Body of pancreas (tissue), 4 donors: Measurements from ENCODE around the gene MYL5. TPM values are rescaled to one million over a fixed set of nuclear protein-coding genes. Genes with fewer than 3 reads are reported as not detected.

Experiments
- ATAC-seq: fragments of 150-250 bp; one replicate; pipeline ENCODE4 v1.9.1; 2016
- DNase-seq, 4 donors: peaks; one replicate each; pipeline ENCODE4 v3.0.0-alpha.2; 2019
- H3K27ac ChIP-seq, 4 donors: fragments of 200-600 bp; sonication (generic); 1 replicate in 3 of 4; 2 replicates in 1 of 4; pipeline versions ENCODE4 v1.5.1 to v1.6.1; 2016 to 2019; ENCODE audit warnings: mild to moderate bottlenecking in 1 of 4, mixed read lengths in 1 of 4, moderate library complexity in 1 of 4
- H3K27me3 ChIP-seq, 2 donors: fragments of 200-600 bp; sonication (generic); one replicate each; pipeline ENCODE4 v1.6.0; 2016; ENCODE audit warnings: mild to moderate bottlenecking in 1 of 2
- H3K36me3 ChIP-seq, 2 donors: fragments of 200-600 bp; sonication (generic); replicated peaks in 1 of 2; 2 replicates each; pipeline ENCODE4 v1.5.1; 2016; ENCODE audit warnings: low read depth in 2 of 2; ENCODE audit not compliant: insufficient read depth in 1 of 2
- H3K4me1 ChIP-seq: fragments of 200-600 bp; sonication (generic); one replicate; pipeline ENCODE4 v1.6.0; 2016
- H3K4me3 ChIP-seq, 2 donors: fragments of 200-600 bp; sonication (generic); 1 replicate in 1 of 2; 2 replicates in 1 of 2; pipeline ENCODE4 v1.5.1; 2016 to 2019
- H3K9me3 ChIP-seq, 3 donors: fragments of 200-600 bp; sonication (generic); 1 replicate in 2 of 3; 2 replicates in 1 of 3; pipeline ENCODE4 v1.5.1; 2016
- POLR2A ChIP-seq, 3 donors: fragments of 450-650 bp; IDR thresholded peaks; one replicate each; pipeline ENCODE4 v1.6.1; 2016; ENCODE audit warnings: antibody characterized with exemption in 3 of 3, mild to moderate bottlenecking in 2 of 3
- WGBS, 2 donors: methylation state at CpG; one replicate each; pipeline ENCODE4 v1.1.5; 2017; 5-methylcytosine and 5-hydroxymethylcytosine counted together
- intact Hi-C: fragments of 100-400 bp; cut with DNase I; formaldehyde crosslinking; loops from one replicate; pipeline ENCODE4 v1.15.1; 2023
- total RNA-seq, 2 donors: library from RNA; depleted of rRNA; stranded (reverse); fragments of >200 nt; gene quantifications; one replicate each; pipeline ENCODE4 v1.1.0, GENCODE V29; 2016
- TF ChIP-seq, protein P1 (sequence below), 7 experiments: fragments of 450-650 bp in 4 of 7; fragments of 200-600 bp in 3 of 7; sonication (generic) in 3 of 7; IDR thresholded peaks; one replicate each; pipeline ENCODE4 v1.5.1; 2016 to 2019; ENCODE audit warnings: antibody characterized with exemption in 7 of 7

MYL5 gene
- total RNA-seq, 2 donors from 2014 or later: 3.0 to 6.0 TPM

DNA sequence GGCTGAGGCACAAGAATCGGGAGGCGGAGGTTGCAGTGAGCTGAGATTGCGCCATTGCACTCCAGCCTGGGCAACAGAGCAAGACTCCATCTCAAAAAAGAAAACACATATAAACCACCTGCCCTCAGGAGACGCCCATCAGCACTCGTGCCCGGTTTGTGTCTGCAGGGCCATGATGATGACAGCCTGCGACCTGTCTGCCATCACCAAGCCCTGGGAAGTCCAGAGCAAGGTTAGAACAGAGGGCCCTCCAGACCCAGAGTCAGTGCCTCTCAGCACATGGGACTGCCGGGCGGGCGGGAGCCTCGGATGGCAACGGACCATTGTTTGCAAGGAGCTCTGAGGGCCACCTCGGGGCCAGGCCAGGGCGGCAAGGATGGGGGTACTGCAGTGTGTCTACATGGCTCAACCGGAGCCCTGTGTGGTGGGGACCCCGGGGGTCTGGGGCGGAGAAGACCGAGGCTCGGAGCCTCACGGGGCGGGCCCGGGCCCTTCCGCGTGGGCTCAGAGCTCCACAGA lies 9.6 kb upstream of the MYL5 start:
- WGBS, 2 donors: 94 to 100% methylated on average over 2 to 22 of the region's 24 CpGs
- ATAC-seq (no peak), DNase-seq (no peak)
- H3K27me3 ChIP-seq: no peaks in the 10 kb centered on the region
- H3K4me1 ChIP-seq: peaks cover 13% of the 10 kb centered on the region
- H3K27ac ChIP-seq: no peak overlapping the region
- no peaks in the 10 kb centered on the region for H3K36me3 ChIP-seq
- no peaks in the 10 kb centered on the region for H3K9me3 ChIP-seq
- intact Hi-C loops: no loop called here
- TF ChIP-seq, protein P1, sequence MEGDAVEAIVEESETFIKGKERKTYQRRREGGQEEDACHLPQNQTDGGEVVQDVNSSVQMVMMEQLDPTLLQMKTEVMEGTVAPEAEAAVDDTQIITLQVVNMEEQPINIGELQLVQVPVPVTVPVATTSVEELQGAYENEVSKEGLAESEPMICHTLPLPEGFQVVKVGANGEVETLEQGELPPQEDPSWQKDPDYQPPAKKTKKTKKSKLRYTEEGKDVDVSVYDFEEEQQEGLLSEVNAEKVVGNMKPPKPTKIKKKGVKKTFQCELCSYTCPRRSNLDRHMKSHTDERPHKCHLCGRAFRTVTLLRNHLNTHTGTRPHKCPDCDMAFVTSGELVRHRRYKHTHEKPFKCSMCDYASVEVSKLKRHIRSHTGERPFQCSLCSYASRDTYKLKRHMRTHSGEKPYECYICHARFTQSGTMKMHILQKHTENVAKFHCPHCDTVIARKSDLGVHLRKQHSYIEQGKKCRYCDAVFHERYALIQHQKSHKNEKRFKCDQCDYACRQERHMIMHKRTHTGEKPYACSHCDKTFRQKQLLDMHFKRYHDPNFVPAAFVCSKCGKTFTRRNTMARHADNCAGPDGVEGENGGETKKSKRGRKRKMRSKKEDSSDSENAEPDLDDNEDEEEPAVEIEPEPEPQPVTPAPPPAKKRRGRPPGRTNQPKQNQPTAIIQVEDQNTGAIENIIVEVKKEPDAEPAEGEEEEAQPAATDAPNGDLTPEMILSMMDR (IDR thresholded peaks at IDR 0.05): no peak
- TF ChIP-seq POLR2A (IDR thresholded peaks at IDR 0.05): no peak
- H3K4me3 ChIP-seq: no peak overlapping the region

DNA sequence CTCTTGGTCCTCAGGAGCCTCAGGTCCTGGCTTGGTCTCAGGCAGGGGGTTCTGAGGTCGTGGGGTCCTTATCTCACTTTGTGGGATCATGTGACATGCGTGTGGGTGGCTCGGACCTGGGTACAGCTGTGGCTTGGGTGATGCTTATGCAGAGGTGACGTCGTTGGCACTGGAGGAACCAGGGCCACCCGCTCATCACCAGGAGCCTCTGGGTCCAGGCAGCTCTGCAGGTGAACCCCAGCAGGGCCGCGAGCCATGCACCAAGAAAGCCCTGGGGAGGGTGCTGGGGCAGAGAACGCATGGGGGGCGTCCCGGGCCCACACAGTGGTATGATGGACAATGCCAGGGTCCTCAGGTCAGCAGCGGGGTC lies 9.0 kb upstream of the MYL5 start:
- TF ChIP-seq POLR2A (IDR thresholded peaks at IDR 0.05): no peak
- TF ChIP-seq, protein P1 (IDR thresholded peaks at IDR 0.05): no peak
- DNase-seq: no peak
- Histone ChIP-seq H3K27me3 (no peaks in the 10 kb centered on the region), H3K27ac (no peak overlapping the region), H3K9me3 (no peaks in the 10 kb centered on the region), H3K36me3 (no peaks in the 10 kb centered on the region), H3K4me1 (peaks cover 13% of the 10 kb centered on the region), H3K4me3 (no peak overlapping the region)
- ATAC-seq: no peak
- WGBS, 2 donors: 79 to 83% methylated on average over 7 to 8 of the region's 12 CpGs
- intact Hi-C loops: no loop called here

DNA sequence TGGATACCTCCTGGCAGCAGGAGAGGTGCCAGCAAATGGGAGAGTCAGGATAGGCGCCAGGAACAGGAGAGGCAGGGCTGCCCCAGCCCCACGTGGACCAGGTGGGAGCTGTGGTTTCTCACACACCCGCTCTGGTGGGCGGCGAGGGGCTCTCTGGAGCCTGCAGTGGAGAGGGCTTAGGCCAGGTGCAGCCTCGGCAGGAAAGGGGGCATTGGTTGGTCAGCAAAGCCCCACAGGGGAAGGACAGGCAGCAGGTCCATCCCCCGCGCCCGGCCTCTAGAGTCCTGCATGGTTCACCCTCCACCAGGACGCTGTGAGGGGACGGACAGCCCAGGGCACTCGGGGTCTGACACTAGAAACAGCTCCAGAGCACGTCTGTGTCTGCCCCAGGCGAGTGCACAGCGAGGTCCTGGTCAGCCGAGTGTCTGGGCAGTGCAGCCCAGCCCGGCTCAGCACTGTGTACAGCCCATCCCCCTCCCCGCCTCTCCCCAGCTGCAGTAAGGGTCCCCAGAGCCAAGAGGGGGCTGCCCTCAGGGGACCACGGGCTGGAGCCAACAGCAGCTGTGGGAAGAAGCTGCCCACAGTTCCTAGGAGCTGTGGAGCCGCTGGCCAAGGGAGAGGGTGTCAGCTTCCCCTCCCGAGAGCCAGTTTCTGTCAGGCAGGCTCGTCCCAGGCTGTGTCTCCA lies 8.4 kb upstream of the MYL5 start:
- intact Hi-C loops: no loop called here
- no peak overlapping the region for H3K4me3 ChIP-seq
- H3K27ac ChIP-seq: no peak overlapping the region
- no peaks in the 10 kb centered on the region for H3K36me3 ChIP-seq
- 71 to 80% methylated on average over 3 to 21 of the region's 22 CpGs for WGBS, 2 donors
- TF ChIP-seq, protein P1 (IDR thresholded peaks at IDR 0.05): no peak
- TF ChIP-seq POLR2A (IDR thresholded peaks at IDR 0.05): no peak
- no peaks in the 10 kb centered on the region for H3K9me3 ChIP-seq
- no peaks in the 10 kb centered on the region for H3K27me3 ChIP-seq
- peaks cover 13% of the 10 kb centered on the region for H3K4me1 ChIP-seq
- DNase-seq (peak in 1 of 4 donors; percentile 10), ATAC-seq (no peak)

DNA sequence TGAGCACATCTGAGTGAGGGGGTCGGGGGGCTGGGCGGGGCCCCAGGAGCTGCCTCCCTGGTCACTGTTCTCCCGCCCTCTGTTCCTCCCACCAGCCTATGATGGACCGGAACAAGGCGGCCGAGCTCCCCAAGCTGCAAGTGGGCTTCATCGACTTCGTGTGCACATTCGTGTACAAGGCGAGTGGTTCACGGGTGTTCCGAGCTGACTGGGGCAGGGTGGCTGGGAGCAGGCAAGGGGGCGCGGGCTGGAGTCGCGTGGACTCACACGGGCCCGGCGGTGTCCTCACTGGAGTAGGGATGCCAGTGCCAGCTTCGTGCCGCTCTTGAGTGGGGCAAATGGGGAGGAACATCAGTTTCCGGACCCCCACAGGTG lies 7.9 kb upstream of the MYL5 start:
- H3K9me3 ChIP-seq: no peaks in the 10 kb centered on the region
- peak in 1 of 4 donors; percentile 12 for DNase-seq
- no peak overlapping the region for H3K27ac ChIP-seq
- WGBS, 2 donors: 76 to 100% methylated on average over 1 to 22 of the region's 22 CpGs
- ATAC-seq: no peak
- H3K36me3 ChIP-seq: no peaks in the 10 kb centered on the region
- H3K4me1 ChIP-seq: peaks cover 13% of the 10 kb centered on the region
- H3K4me3 ChIP-seq: no peak overlapping the region
- intact Hi-C loops: no loop called here
- no peak for TF ChIP-seq POLR2A (IDR thresholded peaks at IDR 0.05)
- TF ChIP-seq, protein P1 (IDR thresholded peaks at IDR 0.05): no peak
- no peaks in the 10 kb centered on the region for H3K27me3 ChIP-seq
